Activated gamma-delta T cell (primary cell): ENCODE data around the gene TSSK2.
"Not testable (repeated sequence)": the region's sequence is repeated elsewhere in the genome, so short reads cannot be mapped to it uniquely, and the experiment has no call there.

Experiments
- DNase-seq: peaks from one replicate; lab custom pipeline; 2025; lab: John Stamatoyannopoulos, UW
- total RNA-seq, 2 donors: gene quantifications; one replicate each; lab custom pipeline; 2026; lab: John Stamatoyannopoulos, UW

Gene TSSK2
- 0 reads per million in 2 donors for total RNA-seq

DNA sequence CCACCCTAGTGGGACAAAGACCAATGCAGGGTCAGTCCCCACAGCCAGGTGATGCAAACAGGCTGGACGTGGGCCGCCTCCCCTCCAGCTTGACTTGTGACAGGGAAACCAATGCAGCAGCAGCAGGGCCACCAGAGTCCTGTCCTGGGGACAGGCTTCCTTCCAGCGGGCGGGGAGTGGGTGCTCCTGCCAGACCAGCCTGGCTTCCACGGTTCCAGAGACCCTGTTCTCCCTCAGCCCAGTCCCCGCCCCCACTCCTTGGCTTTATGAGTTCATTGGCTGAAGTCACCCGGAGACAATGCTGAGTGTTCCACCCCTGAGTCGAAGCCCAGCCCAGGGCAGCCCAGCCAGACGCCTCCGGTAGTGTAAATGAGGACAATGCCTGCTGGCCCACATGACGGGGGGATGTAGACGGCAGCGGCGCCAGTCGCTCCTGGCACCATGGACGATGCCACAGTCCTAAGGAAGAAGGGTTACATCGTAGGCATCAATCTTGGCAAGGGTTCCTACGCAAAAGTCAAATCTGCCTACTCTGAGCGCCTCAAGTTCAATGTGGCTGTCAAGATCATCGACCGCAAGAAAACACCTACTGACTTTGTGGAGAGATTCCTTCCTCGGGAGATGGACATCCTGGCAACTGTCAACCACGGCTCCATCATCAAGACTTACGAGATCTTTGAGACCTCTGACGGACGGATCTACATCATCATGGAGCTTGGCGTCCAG, at the start of gene TSSK2:
Gene TSSK2, plus strand, starts transcription at position 350 of the 726 bp plus-strand sequence. Its CDS starts 92 bp downstream, at position 442.
- DNase-seq = no peak

DNA sequence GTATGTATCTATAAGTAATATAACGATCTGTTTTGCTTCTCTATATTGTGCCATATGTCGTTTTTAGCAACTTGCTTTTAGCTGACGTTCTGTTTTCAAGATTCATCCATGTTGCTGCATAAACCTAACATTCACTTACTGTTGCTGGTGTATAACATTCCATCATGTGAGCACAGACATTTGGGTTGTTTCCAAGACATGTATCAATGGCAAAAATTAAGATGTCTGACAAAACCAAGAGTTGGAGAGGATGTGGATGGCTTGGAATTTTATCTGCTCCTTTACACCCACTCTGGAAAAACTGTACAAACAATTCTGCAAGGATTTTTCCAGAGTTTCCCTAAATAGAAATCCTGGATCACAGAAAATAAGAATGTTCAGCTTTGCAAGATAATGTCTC, 49.8 kb upstream of the TSSK2 start:
- no peak for DNase-seq

DNA sequence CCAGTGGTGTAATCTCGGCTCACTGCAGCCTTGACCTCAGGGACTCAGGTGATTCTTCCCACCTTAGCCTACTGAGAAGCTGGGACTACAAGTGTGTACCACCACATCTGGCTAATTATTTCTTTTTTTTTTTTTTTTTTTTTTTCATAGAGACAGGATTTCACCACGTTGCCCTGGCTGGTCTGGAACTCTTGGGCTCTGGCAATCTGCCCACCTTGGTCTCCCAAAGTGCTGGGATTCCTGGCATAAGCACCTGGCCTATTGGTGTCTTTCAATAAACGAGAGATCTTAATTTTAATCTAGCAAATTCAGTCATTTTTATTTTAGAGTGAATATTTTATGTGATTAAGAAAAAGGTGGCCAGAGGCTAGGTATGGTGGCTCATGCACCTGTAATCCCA, 49.0 kb upstream of the TSSK2 start:
- DNase-seq = no peak

DNA sequence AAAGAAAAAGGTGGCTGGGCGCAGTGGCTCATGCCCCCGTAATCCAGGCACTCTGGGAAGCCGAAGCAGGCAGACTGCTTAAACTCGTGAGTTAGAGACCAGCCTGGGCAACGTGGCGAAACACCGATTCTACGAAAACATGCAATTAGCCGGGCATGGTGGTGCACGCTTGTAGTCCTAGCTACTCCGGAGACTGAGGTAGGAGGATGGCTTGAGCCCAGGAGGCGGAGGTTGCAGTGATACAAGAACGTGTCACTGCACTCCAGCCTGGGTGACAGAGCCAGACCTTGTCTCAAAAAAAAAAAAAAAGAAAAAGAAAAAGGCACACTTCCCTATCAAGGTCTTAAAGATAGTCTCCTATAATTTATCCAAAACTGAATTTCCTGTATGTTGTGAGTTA, 48.3 kb upstream of the TSSK2 start:
- DNase-seq = no peak

DNA sequence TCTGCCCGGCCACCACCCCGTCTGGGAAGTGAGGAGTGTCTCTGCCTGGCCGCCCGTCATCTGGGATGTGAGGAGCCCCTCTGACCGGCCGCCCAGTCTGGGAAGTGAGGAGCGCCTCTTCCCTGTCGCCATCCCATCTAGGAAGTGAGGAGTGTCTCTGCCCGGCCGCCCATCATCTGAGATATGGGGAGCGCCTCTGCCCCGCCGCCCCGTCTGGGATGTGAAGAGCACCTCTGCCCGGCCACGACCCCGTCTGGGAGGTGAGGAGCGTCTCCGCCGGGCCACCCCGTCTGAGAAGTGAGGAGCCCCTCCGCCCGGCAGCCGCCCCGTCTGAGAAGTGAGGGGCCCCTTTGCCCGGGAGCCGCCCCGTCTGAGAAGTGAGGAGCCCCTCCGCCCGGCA, 47.0 kb upstream of the TSSK2 start:
- not testable (repeated sequence) for DNase-seq

DNA sequence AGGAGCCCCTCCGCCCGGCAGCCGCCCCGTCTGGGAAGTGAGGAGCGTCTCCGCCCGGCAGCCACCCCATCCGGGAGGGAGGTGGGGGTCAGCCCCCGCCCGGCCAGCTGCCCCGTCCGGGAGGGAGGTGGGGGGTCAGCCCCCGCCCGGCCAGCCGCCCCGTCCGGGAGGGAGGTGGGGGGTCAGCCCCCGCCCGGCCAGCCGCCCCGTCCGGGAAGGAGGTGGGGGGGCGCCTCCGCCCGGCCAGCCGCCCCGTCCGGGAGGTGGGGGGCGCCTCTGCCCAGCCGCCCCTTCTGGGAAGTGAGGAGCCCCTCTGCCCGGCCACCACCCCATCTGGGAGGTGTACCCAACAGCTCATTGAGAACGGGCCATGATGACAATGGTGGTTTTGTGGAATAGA, 46.5 kb upstream of the TSSK2 start:
- DNase-seq = not testable (repeated sequence)

DNA sequence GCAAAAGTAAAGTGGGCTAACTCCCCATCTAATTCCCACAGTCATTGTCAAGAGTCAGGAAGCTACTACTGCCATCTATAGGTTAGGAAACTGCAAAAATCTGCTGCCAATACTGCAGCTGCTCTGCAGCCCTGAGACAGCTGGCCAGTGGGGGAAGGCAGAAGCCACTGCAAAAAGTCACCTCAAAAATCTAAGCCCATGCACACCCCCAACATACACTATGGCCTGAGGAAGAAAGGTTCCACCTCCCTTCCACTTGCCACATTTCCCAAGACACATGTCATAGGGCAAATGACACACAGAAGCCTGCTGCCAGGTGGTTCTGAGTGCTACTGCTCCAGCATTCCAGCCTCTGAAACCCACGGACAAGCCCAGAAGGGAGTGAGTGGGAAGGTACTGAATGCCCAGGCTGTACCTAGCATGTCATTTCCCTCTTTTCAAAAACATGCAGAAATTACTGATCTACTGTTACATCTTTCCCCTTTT, 45.8 kb upstream of the TSSK2 start:
- no peak for DNase-seq

DNA sequence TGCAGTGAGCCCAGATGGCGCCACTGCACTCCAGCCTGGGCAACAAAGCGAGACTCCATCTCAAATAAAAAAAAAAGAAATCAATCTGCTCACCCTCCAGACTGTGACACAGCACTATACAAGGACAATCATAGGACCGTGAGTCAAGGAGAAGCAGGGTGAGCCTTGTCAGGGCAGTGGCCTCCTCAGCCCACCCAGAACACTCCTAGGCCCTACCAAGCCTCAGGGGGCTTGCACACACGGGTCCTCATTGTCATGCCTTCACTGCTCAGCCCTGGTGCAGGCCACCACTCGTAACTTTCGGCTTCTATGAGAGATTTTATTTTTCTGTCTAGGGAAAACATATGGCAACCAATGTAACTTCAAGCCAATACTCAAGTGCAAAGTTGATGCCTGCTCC, 44.7 kb upstream of the TSSK2 start:
- DNase-seq = no peak

DNA sequence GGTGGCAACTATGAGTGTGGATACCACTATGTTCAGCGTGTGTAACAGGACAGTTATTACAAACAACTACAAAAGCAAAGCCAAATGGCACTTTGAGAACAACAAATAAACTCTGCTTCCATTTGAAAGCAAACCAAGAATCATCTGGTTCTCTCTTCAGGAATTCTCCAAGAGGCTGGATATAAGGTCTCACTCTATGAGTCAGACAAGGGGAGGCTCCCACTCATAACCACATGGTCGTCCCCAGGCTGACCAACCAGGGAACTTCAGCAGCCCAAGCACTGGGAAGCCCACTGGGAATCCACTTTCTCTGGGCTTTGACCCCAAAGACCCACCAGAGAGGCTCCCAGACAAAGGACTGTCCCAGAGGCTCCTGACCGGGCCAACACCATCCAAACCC, 44.2 kb upstream of the TSSK2 start:
- no peak for DNase-seq

DNA sequence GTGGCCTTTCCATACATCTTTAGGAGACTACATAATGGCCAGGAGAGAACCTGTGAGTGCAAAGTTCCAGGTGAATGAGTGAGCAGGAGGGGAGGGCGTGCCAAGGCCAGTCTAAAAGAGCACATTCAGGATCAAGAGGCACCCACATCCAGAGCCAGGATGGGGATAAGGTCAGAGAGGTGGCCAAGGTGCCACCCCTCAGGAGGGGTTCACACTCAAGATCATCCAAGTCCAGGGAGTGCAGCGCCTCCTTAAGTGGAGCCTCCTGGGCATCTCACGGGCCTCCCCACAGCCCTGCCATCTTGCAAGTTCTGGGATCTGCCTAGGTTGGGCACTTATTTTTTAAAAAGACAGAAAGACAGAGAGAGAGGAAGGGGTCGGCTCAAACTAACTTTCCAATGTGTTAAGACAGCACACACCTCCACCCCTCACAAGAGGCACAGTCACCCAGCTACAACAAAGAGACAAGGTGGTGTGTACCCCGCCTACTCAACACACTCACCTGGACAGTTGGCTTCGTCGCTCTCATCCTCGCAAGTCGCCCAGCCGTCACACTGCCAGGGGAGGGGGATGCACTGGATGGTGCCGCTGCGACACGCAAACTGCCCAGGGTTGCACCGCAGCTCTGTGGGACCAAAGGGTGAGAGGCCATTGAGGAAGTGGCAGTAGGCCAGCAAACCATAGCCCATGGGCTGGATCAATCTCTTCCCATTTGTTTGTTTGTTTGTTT, 42.1 kb upstream of the TSSK2 start:
- DNase-seq = no peak

DNA sequence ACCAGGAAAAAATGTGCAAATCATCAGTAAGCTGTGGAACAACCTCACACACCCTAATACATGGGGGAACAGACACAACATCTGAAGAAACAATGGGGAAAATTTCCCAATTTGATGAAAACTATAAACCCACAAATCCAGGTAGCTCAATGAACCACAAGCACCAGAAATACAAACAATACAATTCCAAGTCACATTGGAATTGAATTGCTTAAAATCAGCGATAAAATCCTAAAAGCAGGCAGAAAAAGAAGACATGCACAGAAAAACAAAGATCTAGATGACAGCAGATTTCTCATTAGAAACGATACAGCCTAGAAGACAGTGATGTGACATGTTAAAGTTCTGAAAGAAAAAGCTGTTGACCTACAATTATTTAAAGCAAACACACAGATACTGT, 40.9 kb upstream of the TSSK2 start:
- DNase-seq = no peak

DNA sequence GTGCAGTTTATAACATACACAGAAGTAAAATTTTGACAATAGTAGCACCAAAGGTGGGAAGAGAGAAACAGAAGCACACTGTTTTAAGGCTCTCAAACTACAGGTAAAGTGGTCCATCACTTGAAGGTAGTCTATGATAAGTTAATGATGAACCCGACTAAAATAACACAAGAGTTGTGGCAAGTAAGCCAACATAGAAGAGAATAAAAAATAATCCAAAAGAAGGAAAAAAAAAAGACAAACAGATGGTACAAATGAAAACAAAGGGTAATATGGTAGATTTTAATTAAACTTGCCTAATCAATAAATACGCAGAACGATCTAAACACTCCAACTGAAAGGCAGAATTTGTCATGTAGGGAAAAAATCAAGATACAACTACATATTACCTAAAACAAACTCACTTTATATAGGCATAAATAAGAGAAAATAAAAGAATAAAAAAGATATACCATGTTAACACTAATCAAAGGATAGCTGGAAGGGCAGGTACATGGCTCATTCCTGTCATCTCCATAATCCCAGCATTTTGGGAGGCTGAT, 40.5 kb upstream of the TSSK2 start:
- no peak for DNase-seq

DNA sequence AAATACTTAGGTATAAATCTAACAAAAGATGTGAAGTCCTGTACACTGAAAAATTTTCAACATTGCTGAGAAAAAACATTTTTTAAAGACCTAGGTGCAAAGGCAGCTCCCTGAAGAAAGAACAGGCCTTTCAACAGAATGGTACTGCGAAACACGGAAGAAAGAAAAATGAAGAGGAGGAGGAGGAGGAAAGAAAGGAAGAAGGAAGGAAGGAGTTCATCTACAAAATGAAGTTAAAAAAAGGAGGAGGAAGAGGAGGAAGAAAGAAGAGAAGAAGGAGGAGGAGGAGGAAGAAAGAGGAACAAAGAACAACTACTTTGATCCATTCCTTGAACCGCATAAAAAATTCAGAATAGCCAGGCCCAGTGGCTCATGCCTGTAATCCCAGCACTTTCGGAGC, 38.4 kb upstream of the TSSK2 start:
- no peak for DNase-seq

DNA sequence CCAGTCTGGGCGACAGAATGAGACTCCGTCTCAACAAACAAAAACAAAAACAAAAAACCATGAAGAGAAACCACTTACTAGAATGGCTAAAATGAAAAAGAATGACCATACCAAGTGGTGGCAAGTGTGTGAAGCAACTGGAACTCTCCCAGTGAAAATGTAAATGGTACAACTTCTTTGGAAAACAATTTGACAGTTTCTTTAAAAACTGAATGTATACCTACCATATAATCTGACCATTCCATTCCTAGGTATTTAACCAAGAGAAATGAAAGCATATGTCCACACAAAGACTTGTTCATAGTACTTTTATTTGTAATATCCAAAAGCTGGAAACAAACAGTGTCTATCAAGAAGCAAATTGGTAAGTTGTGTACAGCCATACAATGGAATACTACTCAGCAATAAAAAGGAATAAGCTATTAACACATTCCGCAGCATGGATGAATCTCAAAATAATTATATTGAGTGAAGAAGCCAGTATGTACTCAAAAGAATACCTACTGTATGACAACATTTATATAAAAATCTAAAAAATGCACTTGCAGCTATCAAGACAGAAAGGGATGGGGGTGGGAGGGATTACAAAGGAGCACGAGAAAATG, 36.6 kb upstream of the TSSK2 start:
- DNase-seq = no peak

DNA sequence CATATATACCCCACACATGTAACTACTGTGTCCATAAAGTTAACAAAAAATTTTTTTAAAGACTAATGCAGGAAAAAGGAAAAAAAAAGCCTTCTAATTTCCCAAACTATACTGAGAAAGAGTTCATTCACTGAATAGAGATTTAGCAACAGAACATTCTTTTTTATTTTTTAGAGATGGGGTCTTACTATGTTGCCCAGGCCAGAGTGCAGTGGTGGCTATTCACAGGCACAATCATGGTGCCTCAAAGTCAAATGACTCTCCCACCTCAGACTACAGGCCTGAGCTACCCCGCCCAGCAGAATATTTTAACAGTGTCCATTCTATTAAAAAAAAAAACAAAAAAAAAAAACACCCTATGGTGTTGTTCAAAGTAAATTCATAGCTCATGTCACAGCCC, 34.6 kb upstream of the TSSK2 start:
- no peak for DNase-seq

DNA sequence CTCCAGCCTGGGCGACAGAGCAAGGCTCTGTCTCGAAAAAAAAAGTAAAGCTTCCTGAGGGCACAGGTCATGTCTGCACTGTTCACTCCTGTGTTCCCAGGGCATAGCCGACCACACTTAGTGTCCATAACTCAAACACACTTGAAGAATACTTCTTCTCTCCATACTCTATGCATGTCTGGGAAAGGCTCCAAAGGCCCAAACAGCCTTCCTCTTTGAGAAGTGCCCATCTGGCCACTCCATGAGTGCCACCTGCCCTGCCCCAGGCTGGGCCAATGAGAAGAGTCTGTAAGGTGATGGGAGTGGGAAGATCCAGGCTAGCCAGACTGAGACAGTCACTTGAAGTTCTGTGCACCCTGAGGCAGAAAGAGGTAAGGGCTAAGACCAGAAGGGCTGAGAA, 33.6 kb upstream of the TSSK2 start:
- no peak for DNase-seq

DNA sequence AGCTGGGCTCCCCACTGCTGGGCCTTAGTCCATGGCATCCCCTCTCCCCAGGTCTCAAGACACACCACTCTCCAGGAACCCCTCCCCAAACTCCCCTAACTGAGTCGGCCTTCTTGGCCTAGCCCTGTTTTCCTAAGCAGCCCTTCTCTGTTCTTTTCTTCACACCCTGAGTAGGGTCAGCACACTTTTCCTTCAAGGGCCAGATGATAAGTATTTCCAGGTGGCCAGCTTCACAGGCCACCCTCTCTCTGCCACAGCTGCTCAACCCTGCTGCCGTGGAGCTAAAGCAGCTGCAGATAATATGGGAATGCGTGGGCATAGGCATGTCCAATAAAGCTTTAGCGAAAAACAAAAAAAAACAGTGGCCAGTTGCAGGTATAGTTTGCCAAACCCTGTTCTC, 33.0 kb upstream of the TSSK2 start:
- no peak for DNase-seq

DNA sequence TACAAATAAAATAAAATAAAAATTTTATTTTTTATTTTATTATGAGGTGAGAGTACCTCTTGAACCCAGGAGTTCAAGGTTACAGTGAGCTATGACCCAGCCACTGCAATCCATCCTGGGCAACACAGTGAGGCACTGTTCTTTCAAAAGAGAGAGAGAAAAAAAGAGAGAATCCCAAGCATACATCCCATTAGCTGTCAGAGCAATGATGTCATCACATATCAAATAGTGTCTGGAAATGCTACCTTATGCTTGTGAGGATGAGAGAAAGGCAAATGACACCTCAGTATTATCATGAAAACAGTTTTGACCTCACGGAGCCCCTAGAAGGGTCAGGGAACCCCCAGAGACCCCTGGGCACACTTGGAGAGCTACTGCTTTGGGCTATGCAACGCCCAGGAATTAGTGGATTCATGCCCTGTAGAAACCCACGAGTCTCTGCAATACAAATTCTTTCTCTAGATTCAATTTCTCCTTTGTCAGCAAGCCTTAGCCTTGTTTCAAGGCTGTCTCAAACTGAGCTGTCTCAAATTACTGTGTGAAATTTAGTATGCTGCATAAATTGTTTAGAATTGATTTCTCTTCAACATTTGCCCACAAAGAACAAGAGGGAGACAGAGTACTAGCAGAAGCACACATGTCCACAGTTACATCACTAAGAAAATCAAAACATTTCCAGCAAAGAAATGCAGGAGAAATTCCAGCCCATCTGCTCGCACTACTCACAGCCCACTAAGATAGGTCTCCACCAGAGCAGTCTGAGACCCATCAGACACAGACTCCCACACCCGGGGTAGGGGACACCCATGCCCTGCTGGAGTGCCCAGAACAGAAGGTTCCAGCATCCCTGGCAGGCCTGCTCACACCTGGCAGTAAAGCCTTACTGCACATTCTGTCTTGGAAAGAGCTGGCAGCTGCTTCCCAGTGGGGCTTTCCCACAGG, 27.0 kb upstream of the TSSK2 start:
- DNase-seq = no peak

DNA sequence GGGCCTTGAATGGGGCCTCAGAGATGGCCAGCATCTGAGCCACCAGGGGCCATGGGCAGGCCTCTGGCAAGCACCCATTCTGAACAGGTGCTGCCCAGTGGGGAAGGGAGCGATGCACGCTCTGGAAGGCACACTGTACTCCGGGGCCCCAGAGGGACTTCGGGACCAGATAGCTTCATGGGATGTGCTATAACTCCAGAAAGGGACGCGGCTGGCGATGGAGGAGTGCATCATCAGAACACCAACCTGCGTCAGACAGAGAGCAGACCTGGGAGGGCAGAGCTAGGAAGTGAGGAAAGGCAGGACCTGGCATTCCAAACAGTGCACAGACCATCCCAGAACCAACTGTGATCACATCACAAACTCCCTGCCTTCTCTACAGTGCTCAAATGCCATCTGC, 25.7 kb upstream of the TSSK2 start:
- no peak for DNase-seq

DNA sequence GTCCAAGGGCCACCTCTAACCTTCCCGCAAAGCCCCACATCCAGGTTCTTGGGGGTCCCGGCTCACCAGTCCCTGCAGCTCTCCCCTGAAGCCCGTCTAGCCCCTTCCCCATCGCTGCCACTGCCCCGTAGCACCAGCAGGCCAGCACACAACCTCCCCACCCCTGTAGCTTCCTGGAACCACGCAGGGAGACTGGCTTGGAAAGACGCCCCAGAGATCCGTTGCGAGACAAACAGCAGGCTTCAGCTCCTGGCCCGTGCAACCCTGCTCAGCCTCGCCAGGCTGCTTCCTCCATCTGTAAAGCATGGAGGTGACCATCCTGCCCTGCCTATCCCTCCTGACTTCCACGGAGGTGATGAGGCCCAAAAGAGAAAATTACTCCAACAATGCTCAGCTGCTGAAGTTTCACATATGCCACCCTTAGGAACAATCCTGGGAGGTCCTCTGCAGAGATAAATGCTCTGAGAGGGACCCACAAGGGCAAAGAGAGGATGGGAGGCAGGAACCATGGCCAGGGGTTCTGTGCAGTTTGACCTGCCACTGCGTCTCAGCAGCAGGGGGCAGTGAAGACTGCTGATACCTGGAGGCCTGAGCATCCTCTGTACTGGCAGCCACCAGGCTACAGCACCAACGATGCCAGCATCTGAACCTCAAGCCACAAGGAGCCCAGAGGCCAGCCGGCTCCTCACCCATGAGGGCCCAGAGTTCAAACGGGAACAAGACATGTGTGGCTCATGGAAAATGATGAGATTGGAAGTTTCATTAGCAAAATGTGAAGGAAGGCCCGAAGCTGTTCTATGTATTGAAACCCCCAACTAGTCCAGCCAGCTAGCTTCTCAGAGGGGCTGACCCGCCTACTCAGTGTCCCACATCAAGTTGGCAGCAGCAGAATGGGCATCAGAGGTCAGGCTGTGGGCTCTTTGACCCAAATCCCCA, 25.0 kb upstream of the TSSK2 start:
- DNase-seq = no peak
